ENCODE results near the gene SHOC1.

DNA sequence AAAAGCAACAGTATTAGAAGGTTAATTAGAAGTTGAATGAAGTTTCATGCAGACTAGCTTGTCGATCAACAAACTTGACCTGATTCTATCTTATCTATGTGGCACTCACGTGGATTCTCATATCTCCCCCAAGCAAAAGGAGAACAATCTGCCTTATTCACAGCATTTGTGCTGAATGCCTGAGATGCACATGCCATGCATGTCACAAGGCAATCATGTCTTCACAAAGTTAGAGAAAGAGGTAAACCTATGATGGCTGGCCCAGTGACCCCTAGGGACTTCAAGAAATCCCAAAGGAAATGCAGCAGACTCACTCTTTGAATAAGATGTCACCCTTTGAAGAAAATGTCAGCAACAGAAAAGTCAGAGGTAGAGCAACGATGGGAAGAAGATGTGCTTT lies 17.6 kb upstream of the SHOC1 start:
- TF ChIP-seq, protein P1, sequence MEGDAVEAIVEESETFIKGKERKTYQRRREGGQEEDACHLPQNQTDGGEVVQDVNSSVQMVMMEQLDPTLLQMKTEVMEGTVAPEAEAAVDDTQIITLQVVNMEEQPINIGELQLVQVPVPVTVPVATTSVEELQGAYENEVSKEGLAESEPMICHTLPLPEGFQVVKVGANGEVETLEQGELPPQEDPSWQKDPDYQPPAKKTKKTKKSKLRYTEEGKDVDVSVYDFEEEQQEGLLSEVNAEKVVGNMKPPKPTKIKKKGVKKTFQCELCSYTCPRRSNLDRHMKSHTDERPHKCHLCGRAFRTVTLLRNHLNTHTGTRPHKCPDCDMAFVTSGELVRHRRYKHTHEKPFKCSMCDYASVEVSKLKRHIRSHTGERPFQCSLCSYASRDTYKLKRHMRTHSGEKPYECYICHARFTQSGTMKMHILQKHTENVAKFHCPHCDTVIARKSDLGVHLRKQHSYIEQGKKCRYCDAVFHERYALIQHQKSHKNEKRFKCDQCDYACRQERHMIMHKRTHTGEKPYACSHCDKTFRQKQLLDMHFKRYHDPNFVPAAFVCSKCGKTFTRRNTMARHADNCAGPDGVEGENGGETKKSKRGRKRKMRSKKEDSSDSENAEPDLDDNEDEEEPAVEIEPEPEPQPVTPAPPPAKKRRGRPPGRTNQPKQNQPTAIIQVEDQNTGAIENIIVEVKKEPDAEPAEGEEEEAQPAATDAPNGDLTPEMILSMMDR (conservative IDR thresholded peaks at IDR 0.05; ENCODE audit: low read depth, low read length), result no peak
- no peak for TF ChIP-seq EZH2 (IDR thresholded peaks at IDR 0.05; ENCODE audit: borderline replicate concordance, low read depth, low read length, poor library complexity, severe bottlenecking)

Data from A673 (cell line).